Endothelial cell of umbilical vein (primary cell): ENCODE data around the gene BRAP. TPM values are rescaled to one million over a fixed set of nuclear protein-coding genes. Genes with fewer than 3 reads are reported as not detected.

Experiments
- BruUV-seq: library from RNA; stranded (reverse); fragments of 400-500 nt; replicated peaks from 2 replicates; lab custom pipeline; 2021; lab: Mats Ljungman, UMichigan
- CTCF ChIA-PET: fragments of 300-600, 350-600 bp; sonication (Branson Sonifier 250); formaldehyde crosslinking; loops from one replicate; lab custom pipeline; 2021; ENCODE audit warnings: antibody characterized with exemption, inconsistent platforms; lab: Charles Lee
- POLR2A ChIA-PET: fragments of 300-600, 350-600 bp; sonication (Branson Sonifier 250); formaldehyde crosslinking; loops from one replicate; lab custom pipeline; 2021; ENCODE audit warnings: antibody characterized with exemption, inconsistent platforms; lab: Charles Lee
- DNase-seq: peaks from one replicate; pipeline ENCODE4 v3.0.0-alpha.2; 2011; ENCODE audit warnings: low read depth, low spot score
- FAIRE-seq: peaks from 2 replicates; lab custom pipeline; 2011; peaks lifted over from hg19 to GRCh38; lab: Jason Lieb, UNC
- H2AFZ ChIP-seq: 2 replicates; pipeline ENCODE4 v1.6.0; 2012; ENCODE audit warnings: low read depth, low read length, control low read depth, inconsistent platforms
- H3K27ac ChIP-seq: 2 replicates; pipeline ENCODE4 v1.5.1; 2011; ENCODE audit warnings: low read depth, mild to moderate bottlenecking, control low read depth, low read length, moderate library complexity; ENCODE audit not compliant: insufficient read depth
- H3K27me3 ChIP-seq, 2 experiments: 2 replicates each; pipeline versions ENCODE4 v1.6.0 to v1.6.1; 2011; ENCODE audit warnings: low read length in 2 of 2, mixed read lengths in 1 of 2; ENCODE audit not compliant: control insufficient read depth in 2 of 2, insufficient read depth in 2 of 2
- H3K36me3 ChIP-seq, 2 experiments: 2 replicates in 1 of 2; 3 replicates in 1 of 2; pipeline ENCODE4 v1.5.1; 2011; ENCODE audit warnings: low read length in 2 of 2, mild to moderate bottlenecking in 1 of 2, moderate library complexity in 1 of 2; ENCODE audit not compliant: control insufficient read depth in 2 of 2, insufficient read depth in 2 of 2; ENCODE audit errors: extremely low read depth in 1 of 2
- H3K4me1 ChIP-seq: 3 replicates; pipeline ENCODE4 v1.5.1; 2011; ENCODE audit warnings: mild to moderate bottlenecking, low read length; ENCODE audit not compliant: control insufficient read depth, insufficient read depth; ENCODE audit errors: extremely low read depth
- H3K4me2 ChIP-seq: 2 replicates; pipeline ENCODE4 v1.6.1; 2011; ENCODE audit warnings: low read length, control low read depth, mixed read lengths; ENCODE audit not compliant: insufficient read depth
- H3K4me3 ChIP-seq, 3 experiments: fragments of 200-600 bp in 1 of 3; sonication (generic), shearing (Covaris generic) in 1 of 3; replicated peaks in 1 of 3; 2 replicates each; pipeline ENCODE4 v1.5.1; 2011 to 2016; ENCODE audit warnings: control low read depth in 3 of 3, low read length in 3 of 3, mild to moderate bottlenecking in 2 of 3, inconsistent platforms in 1 of 3, low read depth in 1 of 3, moderate library complexity in 1 of 3; ENCODE audit not compliant: insufficient read depth in 1 of 3
- H3K79me2 ChIP-seq: 2 replicates; pipeline ENCODE4 v1.6.0; 2012; ENCODE audit warnings: low read length, inconsistent platforms; ENCODE audit not compliant: control insufficient read depth, insufficient read depth
- H3K9ac ChIP-seq: replicated peaks from 2 replicates; pipeline ENCODE3; 2011; ENCODE audit warnings: low read length, control low read depth; ENCODE audit not compliant: insufficient read depth; ENCODE audit errors: extremely low read depth
- H3K9me1 ChIP-seq: replicated peaks from 3 replicates; pipeline ENCODE4 v1.6.0; 2011; ENCODE audit warnings: mild to moderate bottlenecking, low read length; ENCODE audit not compliant: control insufficient read depth, insufficient read depth; ENCODE audit errors: extremely low read depth
- H3K9me3 ChIP-seq: replicated peaks from 2 replicates; pipeline ENCODE4 v1.5.1; 2012; ENCODE audit warnings: low read length, inconsistent platforms; ENCODE audit not compliant: control insufficient read depth, insufficient read depth
- H4K20me1 ChIP-seq: replicated peaks from 2 replicates; pipeline ENCODE3; 2011; ENCODE audit warnings: mild to moderate bottlenecking, low read length; ENCODE audit not compliant: control insufficient read depth, insufficient read depth; ENCODE audit errors: extremely low read depth
- CTCF ChIP-seq, 2 donors: IDR thresholded peaks; 1 replicate in 1 of 2; 2 replicates in 1 of 2; pipeline ENCODE4 v1.5.1; 2011; ENCODE audit warnings: low read length in 2 of 2, mild to moderate bottlenecking in 2 of 2, moderate library complexity in 2 of 2, control low read depth in 1 of 2, inconsistent platforms in 1 of 2, low read depth in 1 of 2; ENCODE audit not compliant: insufficient read depth in 1 of 2; ENCODE audit errors: extremely low read depth in 1 of 2
- EZH2 ChIP-seq: IDR thresholded peaks from 2 replicates; pipeline ENCODE4 v1.6.1; 2012; ENCODE audit warnings: borderline replicate concordance, low read depth, mild to moderate bottlenecking, moderate library complexity, low read length, inconsistent platforms; ENCODE audit not compliant: severe bottlenecking
- FOS ChIP-seq: IDR thresholded peaks from 2 replicates; pipeline ENCODE4 v1.6.1; 2011; ENCODE audit warnings: mild to moderate bottlenecking, low read length, moderate library complexity, borderline replicate concordance; ENCODE audit not compliant: insufficient read depth
- GATA2 ChIP-seq: IDR thresholded peaks from 2 replicates; pipeline ENCODE4 v1.7.0; 2011; ENCODE audit warnings: low read depth, mild to moderate bottlenecking, moderate library complexity, mixed read lengths, low read length; ENCODE audit not compliant: insufficient read length, insufficient read depth
- JUN ChIP-seq: IDR thresholded peaks from 2 replicates; pipeline ENCODE4 v1.6.1; 2011; ENCODE audit warnings: borderline replicate concordance, low read depth; ENCODE audit not compliant: insufficient read length, insufficient read depth
- MAX ChIP-seq: IDR thresholded peaks from 2 replicates; pipeline ENCODE4 v1.6.1; 2011; ENCODE audit not compliant: insufficient read depth, insufficient read length
- MYC ChIP-seq: IDR thresholded peaks from one replicate; pipeline ENCODE4 v1.6.1; 2011; ENCODE audit warnings: mild to moderate bottlenecking, low read depth, low read length
- POLR2A ChIP-seq: IDR thresholded peaks from 2 replicates; pipeline ENCODE4 v1.6.1; 2012; ENCODE audit warnings: low read depth, mild to moderate bottlenecking, control low read depth, low read length
- POLR2AphosphoS5 ChIP-seq: IDR thresholded peaks from 2 replicates; pipeline ENCODE4 v1.6.1; 2012; ENCODE audit warnings: low read depth, mild to moderate bottlenecking, control low read depth, low read length, moderate library complexity; ENCODE audit not compliant: insufficient read depth
- dilution Hi-C: fragments of 300-500 bp; cut with MboI; formaldehyde crosslinking; loops from one replicate; pipeline ENCODE4 v1.15.0; 2019; ENCODE audit warnings: low sequenced_read_pairs; ENCODE audit not compliant: extremely low pct_ligation_motif_present
- intact Hi-C: fragments of 100-400 bp; cut with micrococcal nuclease; formaldehyde crosslinking; loops from one replicate; pipeline ENCODE4 v1.10.0; 2022
- polyA plus RNA-seq, 4 experiments: library from polyadenylated mRNA; depleted of rRNA in 3 of 4; stranded (reverse) in 3 of 4; unstranded in 1 of 4; fragments of >200 nt; gene quantifications; 2 replicates each; pipeline versions ENCODE4 v1.2.1 to v1.2.3, GENCODE V29; 2011 to 2012; ENCODE audit warnings: missing spikeins in 1 of 4
- total RNA-seq: library from RNA; stranded (reverse); gene quantifications from 2 replicates; pipeline ENCODE4 v1.2.3, GENCODE V29; 2021

The BRAP gene
- total and polyA plus RNA-seq, 2 donors (not counting 3 experiments of a cell fraction or from before 2014, with no cell fraction given): 14.4 to 16.5 TPM

DNA sequence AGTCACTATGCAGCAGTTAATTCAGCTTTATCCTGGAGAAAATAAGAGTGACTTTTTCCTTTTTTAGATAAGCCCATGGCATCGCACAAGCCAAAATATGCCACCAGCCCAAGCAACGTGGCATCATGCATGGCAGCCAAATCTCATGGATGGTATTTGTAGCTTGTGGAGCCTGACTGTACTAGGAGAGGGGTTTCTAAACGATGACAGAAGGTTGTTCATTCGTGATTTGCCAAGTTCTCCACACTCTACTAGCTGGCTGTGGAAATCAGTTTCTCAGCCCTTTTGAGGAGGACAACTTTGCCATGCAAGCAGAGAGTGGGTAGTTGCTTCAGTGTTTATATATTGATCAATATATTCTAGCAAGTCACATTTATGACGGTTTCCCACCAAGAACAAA, 45.2 kb downstream of the BRAP start:
- Histone ChIP-seq H3K27ac (no peak overlapping the region), H3K4me3 (no peak overlapping the region), H3K9me1 (no peaks in the 10 kb centered on the region), H3K4me2 (no peak overlapping the region), H3K36me3 (peaks cover 2 to 8% of the 10 kb centered on the region in 2 experiments), H4K20me1 (peaks cover 3% of the 10 kb centered on the region), H3K27me3 (no peaks in the 10 kb centered on the region), H3K9me3 (no peaks in the 10 kb centered on the region), H3K79me2 (no peaks in the 10 kb centered on the region), H2AFZ (no peak overlapping the region), H3K9ac (no peak overlapping the region), H3K4me1 (peaks cover 21% of the 10 kb centered on the region)
- CTCF ChIA-PET: interaction anchor here (0.9 to 1.4 kb wide), 3 partner anchors 14 to 244 kb away, joined by 3 to 4 read pairs (median 3); no protein-coding TSS in a partner anchor
- DNase-seq: no peak
- FAIRE-seq: no peak
- dilution Hi-C loops (no loop called here), intact Hi-C loops (no loop called here)
- BruUV-seq: no TSS peak
- TF ChIP-seq FOS: no peak
- no peak for TF ChIP-seq MYC
- no peak for TF ChIP-seq GATA2
- no peak for TF ChIP-seq EZH2
- no peak for TF ChIP-seq JUN
- no peak for TF ChIP-seq CTCF (IDR thresholded peaks at IDR 0.05; ENCODE audit: extremely low read depth in 1 of 2, insufficient read depth in 1 of 2, low read depth in 1 of 2, low read length in 2 of 2)
- TF ChIP-seq POLR2AphosphoS5: no peak
- no peak for TF ChIP-seq MAX
- TF ChIP-seq POLR2A: no peak
- POLR2A ChIA-PET: no interaction called here
